GM08714 (cell line): ENCODE measurements around the gene DHRS2.

Source experiments
- H3K4me3 ChIP-seq: fragments of 200-500 bp; sonication (Bioruptor generic); 2 replicates; pipeline ENCODE4 v1.5.1; 2014; ENCODE audit warnings: mild to moderate bottlenecking, low read length, inconsistent platforms
- ZNF274 ChIP-seq: IDR thresholded peaks from 2 replicates; pipeline ENCODE4 v1.6.1; 2012; ENCODE audit warnings: mild to moderate bottlenecking, low read depth, low read length

The DHRS2 gene

DNA sequence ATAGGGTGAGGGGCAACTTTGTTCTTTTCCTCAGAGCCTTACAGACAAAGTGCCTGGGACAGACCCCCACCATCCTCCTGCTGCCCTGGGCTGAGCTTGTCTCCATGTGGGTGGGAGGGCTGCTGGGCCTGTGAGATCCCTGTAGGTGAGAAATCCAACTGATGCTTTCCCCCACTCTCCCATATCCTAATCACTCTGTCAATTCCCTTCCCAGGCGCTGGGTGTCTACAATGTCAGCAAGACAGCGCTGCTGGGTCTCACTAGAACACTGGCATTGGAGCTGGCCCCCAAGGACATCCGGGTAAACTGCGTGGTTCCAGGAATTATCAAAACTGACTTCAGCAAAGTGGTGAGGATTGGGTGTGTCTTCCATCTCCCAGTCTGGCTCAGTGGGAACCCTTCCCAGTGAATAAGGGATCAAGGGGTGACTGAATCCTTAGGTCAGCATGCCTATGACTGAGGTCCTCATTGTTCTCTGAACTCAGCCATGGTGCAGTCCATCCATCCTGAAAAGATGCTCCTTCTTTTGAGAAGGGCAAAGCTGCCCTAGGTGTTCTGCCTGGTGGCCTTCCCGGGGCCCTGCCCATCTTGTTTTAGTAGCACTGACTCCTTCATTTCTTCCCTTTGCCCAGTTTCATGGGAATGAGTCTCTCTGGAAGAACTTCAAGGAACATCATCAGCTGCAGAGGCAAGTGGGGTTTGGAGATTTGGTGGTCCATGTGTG, 8.2 kb downstream of the DHRS2 start:
- no peak for TF ChIP-seq ZNF274
- no peak overlapping the region for H3K4me3 ChIP-seq

GRCh38 chr14:23644919-23645336, 8.8 kb downstream of the DHRS2 start:
- no peak overlapping the region for H3K4me3 ChIP-seq
- TF ChIP-seq ZNF274 = no peak

- TF ChIP-seq ZNF274 = no peak
These were observed 9.3 kb downstream of the DHRS2 start for GRCh38 chr14:23645504-23645811.

DNA sequence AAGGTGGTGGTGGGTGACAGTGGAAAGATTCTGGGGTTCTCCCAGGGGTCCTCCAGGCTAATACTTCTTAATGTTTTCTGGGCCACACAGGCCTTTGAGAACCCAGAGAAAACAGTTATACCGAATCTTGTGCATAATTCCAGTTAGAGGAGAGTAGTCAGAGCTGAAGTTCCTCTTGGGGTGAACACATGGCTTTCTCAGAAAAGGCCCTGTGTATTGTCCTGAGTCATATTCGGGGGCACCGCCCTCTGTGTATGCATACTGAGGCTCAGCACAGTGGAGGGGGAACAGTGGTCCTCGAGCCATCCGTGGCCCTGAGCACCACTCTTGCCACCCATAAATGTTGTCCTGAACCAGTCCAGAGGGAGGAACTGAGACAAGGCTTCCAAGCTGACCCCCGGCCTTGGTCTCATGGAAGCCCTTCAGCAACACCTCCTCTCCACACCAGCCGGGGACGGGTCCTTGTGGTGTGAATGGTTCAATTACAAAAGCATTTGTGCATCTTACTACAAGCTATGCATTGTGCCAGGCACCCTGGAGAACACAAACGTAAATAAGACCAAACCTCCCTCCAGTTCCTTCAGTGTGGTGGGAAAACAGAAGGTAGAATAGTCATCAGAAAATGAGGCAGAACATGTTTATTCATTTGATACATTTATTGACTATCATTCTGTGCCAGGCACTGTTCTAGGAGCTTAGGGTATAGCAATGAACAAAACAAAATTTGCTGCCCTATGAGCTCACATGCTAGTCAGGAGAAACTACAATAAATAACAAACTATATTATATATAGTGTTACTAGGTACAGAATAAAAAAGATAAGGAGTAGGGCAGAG, 9.9 kb downstream of the DHRS2 start:
- TF ChIP-seq ZNF274 = no peak

More at GRCh38 chr14:23645504-23645811, 9.3 kb downstream of the DHRS2 start:
- no peak overlapping the region for H3K4me3 ChIP-seq

GRCh38 chr14:23646648-23647549, 10.7 kb downstream of the DHRS2 start:
- H3K4me3 ChIP-seq = no peak overlapping the region
- no peak for TF ChIP-seq ZNF274

More for the DNA sequence above, 9.9 kb downstream of the DHRS2 start:
- H3K4me3 ChIP-seq = no peak overlapping the region

GRCh38 chr14:23647619-23648018, 11.5 kb downstream of the DHRS2 start:
- H3K4me3 ChIP-seq = no peak overlapping the region
- TF ChIP-seq ZNF274 = no peak

DNA sequence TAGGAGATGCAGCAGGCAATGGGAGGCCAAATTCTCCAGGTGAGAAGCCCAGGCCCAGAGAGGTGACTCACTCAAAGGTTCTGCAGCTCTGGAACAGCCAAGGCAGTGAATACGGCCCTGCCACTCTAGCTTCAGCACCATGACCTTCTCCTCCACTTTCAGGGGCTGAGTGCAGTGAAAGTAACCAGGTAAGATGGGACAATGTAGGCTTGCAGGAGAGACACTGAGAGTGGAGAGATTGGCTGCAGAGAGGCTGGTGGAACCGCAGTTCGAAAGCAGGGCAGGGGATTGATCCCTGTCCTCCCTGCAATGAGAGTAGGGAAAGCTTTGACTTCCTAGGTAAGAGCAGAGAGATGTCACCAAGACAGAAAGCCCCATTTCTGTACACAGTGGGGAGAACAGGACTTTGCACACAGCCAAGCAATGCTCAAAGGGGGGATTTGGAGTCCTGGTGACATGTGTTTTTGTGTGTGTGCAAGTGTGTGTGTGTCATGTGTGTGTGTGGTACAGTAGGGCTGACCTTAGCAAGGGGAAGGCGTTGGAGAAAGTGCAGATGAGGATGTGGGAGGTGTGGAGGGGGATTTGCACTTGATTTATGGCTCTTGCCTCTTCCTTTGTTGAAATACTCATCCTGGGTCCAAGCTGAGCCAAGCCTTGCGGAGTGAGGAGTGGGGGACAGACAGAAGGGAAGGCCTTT, 12.7 kb downstream of the DHRS2 start:
- TF ChIP-seq ZNF274 = no peak
- H3K4me3 ChIP-seq = no peak overlapping the region

DNA sequence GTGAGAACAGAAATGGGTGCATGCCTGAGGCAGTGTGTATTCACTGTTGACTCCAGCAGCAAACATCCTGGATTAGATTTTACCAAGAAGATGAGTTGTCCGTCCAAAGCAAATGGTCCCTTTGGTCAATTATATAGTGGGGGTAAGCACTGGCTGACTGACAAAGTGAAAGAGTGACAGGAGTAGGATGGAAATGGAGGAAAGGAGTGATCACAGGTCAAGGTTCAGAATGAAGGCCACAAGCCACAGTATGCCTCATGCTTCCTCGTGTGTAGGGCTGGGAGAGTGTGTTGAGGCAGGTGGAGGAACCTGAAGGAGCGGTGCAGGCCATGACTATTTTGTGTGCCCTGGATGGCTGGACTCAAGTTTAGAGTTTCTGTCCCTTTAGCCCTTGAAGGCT, 14.3 kb downstream of the DHRS2 start:
- TF ChIP-seq ZNF274 = no peak
- H3K4me3 ChIP-seq = no peak overlapping the region

DNA sequence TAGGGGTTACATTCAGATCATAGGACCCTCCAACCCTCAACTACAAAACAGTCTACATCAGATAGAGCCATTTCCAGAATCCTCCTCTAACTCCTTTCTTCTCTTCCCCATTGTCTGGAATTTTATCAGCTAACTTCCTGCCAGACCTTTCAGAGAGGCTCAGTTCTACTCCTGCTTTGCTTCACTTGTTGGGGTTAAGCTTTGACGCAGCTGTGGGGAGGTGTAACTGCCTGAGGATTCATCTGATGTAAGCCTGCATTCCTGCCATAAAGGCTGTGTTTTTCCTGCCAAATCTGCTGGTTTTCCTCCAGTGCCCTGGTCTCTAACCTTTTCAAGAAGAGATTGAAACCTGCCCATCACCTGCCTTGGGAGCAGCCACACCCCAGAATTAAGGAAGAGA, 16.9 kb downstream of the DHRS2 start:
- TF ChIP-seq ZNF274 = no peak
- no peak overlapping the region for H3K4me3 ChIP-seq

DNA sequence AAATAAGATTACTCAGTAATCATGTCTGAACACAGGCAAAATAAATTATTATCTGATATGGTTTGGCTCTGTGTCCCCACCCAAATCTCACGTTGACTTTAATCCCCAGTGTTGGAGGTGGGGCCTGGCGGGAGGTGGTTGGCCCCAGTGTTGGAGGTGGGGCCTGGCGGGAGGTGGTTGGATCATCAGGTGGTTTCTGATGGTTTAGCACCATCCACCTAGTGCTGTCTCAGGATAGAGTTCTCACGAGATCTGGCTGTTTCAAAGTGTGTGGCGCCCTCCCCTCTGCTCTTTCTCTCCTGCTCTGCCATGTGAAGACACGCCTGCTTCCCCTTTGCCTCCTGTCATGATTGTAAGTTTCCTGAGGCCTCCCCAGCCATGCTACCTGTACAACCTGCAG, 18.1 kb downstream of the DHRS2 start:
- no peak for TF ChIP-seq ZNF274
- no peak overlapping the region for H3K4me3 ChIP-seq

- H3K4me3 ChIP-seq = no peak overlapping the region
These were observed 21.9 kb downstream of the DHRS2 start for GRCh38 chr14:23657959-23658470.

GRCh38 chr14:23660290-23661226, 24.4 kb downstream of the DHRS2 start:
- no peak for TF ChIP-seq ZNF274
- no peak overlapping the region for H3K4me3 ChIP-seq

More at GRCh38 chr14:23657959-23658470, 21.9 kb downstream of the DHRS2 start:
- no peak for TF ChIP-seq ZNF274
